Measurements from ENCODE around the gene SAG. TPM values are rescaled to one million over a fixed set of nuclear protein-coding genes. Genes with fewer than 3 reads are reported as not detected.
A peak's percentile ranks its signal among the peaks of the same experiment; 100 is the strongest.

Gene SAG
- total and polyA plus RNA-seq, 5 donors: not detected

DNA sequence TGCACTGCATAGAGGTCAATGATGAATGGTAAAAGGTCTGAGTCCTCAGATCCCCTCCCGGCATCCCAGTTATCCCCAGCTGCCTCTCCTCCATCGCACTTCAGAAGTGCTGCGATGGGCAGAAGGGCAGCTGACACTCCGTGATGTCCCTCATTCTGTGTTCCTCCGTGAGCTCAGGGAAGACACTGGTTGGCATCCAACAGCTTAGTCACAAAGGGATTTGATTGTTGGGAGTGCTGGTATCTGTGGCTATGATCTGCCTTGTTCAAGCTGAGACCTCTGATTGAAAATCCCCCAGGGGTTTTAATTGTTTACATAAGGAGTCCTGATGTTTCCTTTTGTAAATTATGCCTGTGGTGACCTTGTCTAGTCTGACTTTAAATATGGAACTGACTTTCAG, 19.0 kb upstream of the SAG start:
- intact Hi-C loops (cut with DNase I): loop anchor here in 1 of 4 donors (10.0 kb wide), 1 partner anchor 156 kb away; no protein-coding TSS in a partner anchor

DNA sequence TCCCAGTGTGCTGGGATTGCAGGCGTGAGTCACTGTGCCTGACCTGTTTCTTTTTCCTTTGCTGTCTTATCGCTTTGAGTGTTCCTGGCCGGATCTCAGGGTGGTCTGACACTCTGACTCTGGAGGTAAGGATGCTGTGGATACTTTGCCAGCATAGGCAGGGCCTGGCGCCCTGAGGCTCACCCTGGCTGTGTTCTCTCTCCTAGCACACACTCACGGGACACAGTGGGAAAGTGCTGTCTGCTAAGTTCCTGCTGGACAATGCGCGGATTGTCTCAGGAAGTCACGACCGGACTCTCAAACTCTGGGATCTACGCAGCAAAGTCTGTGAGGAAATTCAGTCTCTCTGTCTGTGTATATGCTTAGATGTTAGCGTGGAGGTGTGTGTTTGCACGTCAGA, 18.0 kb upstream of the SAG start:
- Histone ChIP-seq H3K4me1 (ENCODE audit: control insufficient read depth, insufficient read depth, low read length) (no peaks in the 10 kb centered on the region), H3K9me3 (ENCODE audit: control insufficient read depth, low read length) (no peaks in the 10 kb centered on the region), H3K27ac (ENCODE audit: low read length) (no peak overlapping the region), H3K27me3 (ENCODE audit: control insufficient read depth, insufficient read depth) (no peaks in the 10 kb centered on the region), H3K4me3 (ENCODE audit: low read length) (no peak overlapping the region)
- intact Hi-C loops (cut with DNase I): loop anchor here in 1 of 4 donors (10.0 kb wide), 1 partner anchor 155 kb away; no protein-coding TSS in a partner anchor
- peak in 1 of 2 donors; percentile 63 for ATAC-seq
- DNase-seq: no peak
- WGBS: 84% methylated on average over 12 of the region's 12 CpGs

More for the DNA sequence above, 19.0 kb upstream of the SAG start:
- H3K4me3 ChIP-seq (ENCODE audit: low read length): no peak overlapping the region
- ATAC-seq: no peak
- H3K27me3 ChIP-seq (ENCODE audit: control insufficient read depth, insufficient read depth): no peaks in the 10 kb centered on the region
- H3K4me1 ChIP-seq (ENCODE audit: control insufficient read depth, insufficient read depth, low read length): no peaks in the 10 kb centered on the region
- H3K9me3 ChIP-seq (ENCODE audit: control insufficient read depth, low read length): no peaks in the 10 kb centered on the region
- no peak for DNase-seq
- H3K27ac ChIP-seq (ENCODE audit: low read length): no peak overlapping the region
- whole genome bisulfite sequencing: 77% methylated on average over 5 of the region's 5 CpGs

GRCh38 chr2:233290051-233290845, 17.4 kb upstream of the SAG start:
- Histone ChIP-seq H3K4me3 (ENCODE audit: low read length) (no peak overlapping the region), H3K9me3 (ENCODE audit: control insufficient read depth, low read length) (no peaks in the 10 kb centered on the region), H3K4me1 (ENCODE audit: control insufficient read depth, insufficient read depth, low read length) (no peaks in the 10 kb centered on the region), H3K27ac (ENCODE audit: low read length) (no peak overlapping the region), H3K27me3 (ENCODE audit: control insufficient read depth, insufficient read depth) (no peaks in the 10 kb centered on the region)
- DNase-seq (no peak), ATAC-seq (no peak)
- 91% methylated on average over 10 of the region's 10 CpGs for WGBS
- intact Hi-C loops (cut with DNase I): no loop called here

DNA sequence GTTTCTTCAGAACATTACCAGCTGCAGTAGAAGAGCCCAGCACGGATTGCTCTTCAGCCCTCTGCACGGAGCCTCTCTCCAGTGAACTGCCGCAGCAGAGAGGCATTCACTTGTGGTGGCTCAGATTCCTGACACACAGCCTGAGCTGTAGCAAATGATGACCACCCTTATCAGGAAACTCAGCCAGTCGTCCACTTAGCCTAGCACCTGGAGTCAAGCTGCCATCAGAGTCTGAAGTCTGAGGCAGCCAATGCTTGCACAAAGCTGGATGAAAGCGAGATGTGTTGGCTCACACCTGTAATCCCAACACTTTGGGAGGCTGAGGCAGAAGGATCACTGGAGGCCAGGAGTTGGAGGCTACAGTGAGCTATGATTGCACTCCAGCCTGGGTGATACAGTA, 11.7 kb upstream of the SAG start:
- H3K9me3 ChIP-seq (ENCODE audit: control insufficient read depth, low read length): no peaks in the 10 kb centered on the region
- DNase-seq: no peak
- no peaks in the 10 kb centered on the region for H3K27me3 ChIP-seq (ENCODE audit: control insufficient read depth, insufficient read depth)
- intact Hi-C loops (cut with DNase I): no loop called here
- no peak for ATAC-seq
- WGBS: 80% methylated on average over 5 of the region's 5 CpGs
- no peak overlapping the region for H3K4me3 ChIP-seq (ENCODE audit: low read length)
- H3K4me1 ChIP-seq (ENCODE audit: control insufficient read depth, insufficient read depth, low read length): no peaks in the 10 kb centered on the region
- H3K27ac ChIP-seq (ENCODE audit: low read length): no peak overlapping the region

DNA sequence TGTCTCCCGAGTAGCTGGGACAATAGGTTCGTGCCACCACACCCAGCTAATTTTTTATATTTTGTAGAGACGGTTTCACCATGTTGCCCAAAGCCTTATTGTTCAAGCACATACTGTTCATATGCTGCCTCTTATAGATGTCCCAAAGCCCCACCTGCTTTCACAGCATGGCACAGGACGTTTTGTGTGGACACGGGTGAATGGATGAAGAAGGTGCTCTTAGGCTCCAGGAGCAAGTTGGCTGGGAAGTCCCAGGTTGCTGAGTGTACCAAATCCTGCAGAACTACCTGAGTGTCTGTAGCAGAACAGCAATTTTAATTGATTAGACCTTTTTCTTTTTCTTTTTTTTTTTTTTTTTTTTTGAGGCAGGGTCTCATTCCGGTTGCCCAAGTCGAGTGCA, 10.5 kb upstream of the SAG start:
- Histone ChIP-seq H3K4me1 (ENCODE audit: control insufficient read depth, insufficient read depth, low read length) (no peaks in the 10 kb centered on the region), H3K9me3 (ENCODE audit: control insufficient read depth, low read length) (no peaks in the 10 kb centered on the region), H3K4me3 (ENCODE audit: low read length) (no peak overlapping the region), H3K27ac (ENCODE audit: low read length) (no peak overlapping the region), H3K27me3 (ENCODE audit: control insufficient read depth, insufficient read depth) (no peaks in the 10 kb centered on the region)
- 81% methylated on average over 7 of the region's 7 CpGs for WGBS
- no peak for ATAC-seq
- DNase-seq: no peak
- intact Hi-C loops (cut with DNase I): no loop called here

DNA sequence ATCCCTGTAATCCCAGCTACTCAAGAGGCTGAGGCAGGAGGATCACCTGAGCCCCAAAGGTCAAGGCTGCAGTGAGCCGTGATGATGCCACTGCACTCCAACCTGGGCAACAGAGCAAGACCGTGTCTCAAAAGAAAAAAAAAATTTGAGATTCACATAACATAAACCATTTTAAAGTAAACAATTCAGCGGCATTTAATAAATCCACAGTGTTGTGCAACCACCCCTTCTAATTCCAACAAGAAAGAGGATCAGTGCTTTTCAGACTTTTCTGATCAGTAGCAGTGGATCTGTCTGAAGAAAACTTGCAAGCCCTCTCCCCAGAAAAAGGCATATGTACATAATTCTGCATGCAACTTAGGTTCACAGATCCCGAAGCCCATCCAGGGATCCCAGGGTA, 7.2 kb upstream of the SAG start:
- Histone ChIP-seq H3K4me3 (ENCODE audit: low read length) (no peak overlapping the region), H3K4me1 (ENCODE audit: control insufficient read depth, insufficient read depth, low read length) (no peaks in the 10 kb centered on the region), H3K9me3 (ENCODE audit: control insufficient read depth, low read length) (no peaks in the 10 kb centered on the region), H3K27me3 (ENCODE audit: control insufficient read depth, insufficient read depth) (no peaks in the 10 kb centered on the region), H3K27ac (ENCODE audit: low read length) (no peak overlapping the region)
- WGBS: 96% methylated on average over 4 of the region's 4 CpGs
- ATAC-seq (no peak), DNase-seq (no peak)
- intact Hi-C loops (cut with DNase I): no loop called here

- Histone ChIP-seq H3K27ac (ENCODE audit: low read length) (no peak overlapping the region), H3K4me3 (ENCODE audit: low read length) (no peak overlapping the region), H3K9me3 (ENCODE audit: control insufficient read depth, low read length) (no peaks in the 10 kb centered on the region), H3K27me3 (ENCODE audit: control insufficient read depth, insufficient read depth) (no peaks in the 10 kb centered on the region), H3K4me1 (ENCODE audit: control insufficient read depth, insufficient read depth, low read length) (no peaks in the 10 kb centered on the region)
- ATAC-seq (no peak), DNase-seq (no peak)
- 83% methylated on average over 2 of the region's 2 CpGs for whole genome bisulfite sequencing
- intact Hi-C loops (cut with DNase I): no loop called here
Measured at GRCh38 chr2:233301248-233301647, 6.4 kb upstream of the SAG start.

DNA sequence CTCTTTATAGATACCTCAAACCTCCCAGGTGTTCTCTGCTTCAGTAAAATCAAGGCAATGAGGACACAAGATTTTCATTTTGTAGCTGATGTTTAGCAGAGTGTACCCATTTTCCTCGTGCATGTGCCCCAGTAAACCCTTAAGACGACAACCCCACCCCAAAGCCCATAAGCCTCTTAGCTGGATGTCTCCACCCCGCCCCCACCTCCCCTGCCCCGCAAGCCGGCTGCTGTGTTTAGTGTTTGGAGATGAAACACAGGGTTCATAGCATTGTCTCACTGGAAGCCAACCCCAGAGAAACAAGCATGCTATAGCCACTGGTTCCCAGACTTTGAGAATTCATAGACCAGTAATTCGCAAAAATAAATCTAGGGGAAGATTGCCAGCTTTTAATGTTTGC, 5.8 kb upstream of the SAG start:
- H3K27ac ChIP-seq (ENCODE audit: low read length): no peak overlapping the region
- 46% methylated on average over 6 of the region's 6 CpGs for WGBS
- H3K4me1 ChIP-seq (ENCODE audit: control insufficient read depth, insufficient read depth, low read length): no peaks in the 10 kb centered on the region
- intact Hi-C loops (cut with DNase I): no loop called here
- DNase-seq: no peak
- no peaks in the 10 kb centered on the region for H3K9me3 ChIP-seq (ENCODE audit: control insufficient read depth, low read length)
- no peak overlapping the region for H3K4me3 ChIP-seq (ENCODE audit: low read length)
- H3K27me3 ChIP-seq (ENCODE audit: control insufficient read depth, insufficient read depth): no peaks in the 10 kb centered on the region
- ATAC-seq: no peak

DNA sequence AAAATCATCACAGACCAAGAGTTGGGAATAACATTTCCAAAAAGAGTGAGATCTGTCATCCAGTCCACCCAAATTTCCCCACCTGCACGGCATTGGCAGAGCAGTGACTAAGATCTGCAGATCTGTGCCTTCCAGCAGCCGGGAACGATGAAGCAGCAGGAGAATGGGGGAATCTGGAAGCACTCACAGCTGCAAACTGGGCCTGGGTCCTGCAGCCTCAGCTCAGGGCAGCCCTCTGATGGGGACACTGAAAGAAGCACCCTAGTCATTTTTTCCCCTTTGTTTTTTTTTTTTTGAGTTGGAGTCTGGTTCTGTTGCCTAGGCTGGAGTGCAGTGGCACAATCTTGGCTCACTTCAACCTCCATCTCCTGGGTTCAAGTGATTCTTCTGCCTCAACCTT, 4.4 kb upstream of the SAG start:
- ATAC-seq: no peak
- Histone ChIP-seq H3K27ac (ENCODE audit: low read length) (no peak overlapping the region), H3K4me1 (ENCODE audit: control insufficient read depth, insufficient read depth, low read length) (no peaks in the 10 kb centered on the region), H3K27me3 (ENCODE audit: control insufficient read depth, insufficient read depth) (no peaks in the 10 kb centered on the region), H3K9me3 (ENCODE audit: control insufficient read depth, low read length) (no peaks in the 10 kb centered on the region), H3K4me3 (ENCODE audit: low read length) (no peak overlapping the region)
- DNase-seq: no peak
- 94% methylated on average over 3 of the region's 3 CpGs for WGBS
- intact Hi-C loops (cut with DNase I): no loop called here

DNA sequence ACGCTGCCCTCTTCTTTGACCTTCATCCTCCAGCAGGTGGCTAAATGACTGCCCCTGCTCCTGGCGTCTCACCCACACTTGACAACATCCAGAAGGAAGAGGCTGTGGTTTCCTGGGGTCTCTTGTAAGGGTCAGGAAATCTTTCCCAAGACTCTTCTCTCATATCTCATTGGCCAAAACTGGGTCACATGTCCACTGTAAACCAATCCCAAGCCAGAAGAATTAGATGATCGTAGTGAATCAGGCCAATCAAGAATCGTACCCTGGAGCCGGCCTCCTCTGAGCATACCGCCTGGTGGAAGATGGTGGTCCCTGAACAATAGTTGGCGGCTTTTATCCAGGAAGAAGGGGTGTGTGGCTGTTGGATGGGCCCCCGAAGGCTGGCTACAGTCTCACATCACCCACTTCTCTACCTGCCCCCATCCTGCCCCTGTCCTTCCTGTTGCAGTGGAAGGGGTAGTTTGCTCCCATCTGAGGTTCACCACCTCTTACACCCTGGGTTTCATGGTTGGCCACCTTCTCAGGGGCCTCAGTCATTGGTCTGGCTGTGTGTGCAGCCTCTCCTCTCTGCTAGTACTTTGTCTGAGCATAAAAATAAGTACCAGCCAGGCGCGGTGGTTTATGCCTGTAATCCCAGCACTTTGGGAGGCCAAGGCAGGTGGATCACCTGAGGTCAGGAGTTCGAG, 3.8 kb downstream of the SAG start:
- H3K4me1 ChIP-seq (ENCODE audit: control insufficient read depth, insufficient read depth, low read length): no peaks in the 10 kb centered on the region
- no peaks in the 10 kb centered on the region for H3K27me3 ChIP-seq (ENCODE audit: control insufficient read depth, insufficient read depth)
- DNase-seq (no peak), ATAC-seq (no peak)
- WGBS: 81% methylated on average over 11 of the region's 11 CpGs
- no peaks in the 10 kb centered on the region for H3K9me3 ChIP-seq (ENCODE audit: control insufficient read depth, low read length)
- no peak overlapping the region for H3K27ac ChIP-seq (ENCODE audit: low read length)
- intact Hi-C loops (cut with DNase I): no loop called here
- H3K4me3 ChIP-seq (ENCODE audit: low read length): no peak overlapping the region

GRCh38 chr2:233312874-233313273, 5.3 kb downstream of the SAG start:
- DNase-seq: no peak
- intact Hi-C loops (cut with DNase I): no loop called here
- WGBS: 77% methylated on average over 8 of the region's 8 CpGs
- Histone ChIP-seq H3K27ac (ENCODE audit: low read length) (no peak overlapping the region), H3K4me1 (ENCODE audit: control insufficient read depth, insufficient read depth, low read length) (no peaks in the 10 kb centered on the region), H3K27me3 (ENCODE audit: control insufficient read depth, insufficient read depth) (no peaks in the 10 kb centered on the region), H3K4me3 (ENCODE audit: low read length) (no peak overlapping the region), H3K9me3 (ENCODE audit: control insufficient read depth, low read length) (no peaks in the 10 kb centered on the region)
- ATAC-seq: no peak
